ENCODE results near the gene PPFIBP2. TPM values are rescaled to one million over a fixed set of nuclear protein-coding genes. Genes with fewer than 3 reads are reported as not detected.

Gene PPFIBP2
- total and polyA plus RNA-seq, 2 donors (not counting 1 experiment from before 2014, with no cell fraction given), result 22.3 to 175 TPM

DNA sequence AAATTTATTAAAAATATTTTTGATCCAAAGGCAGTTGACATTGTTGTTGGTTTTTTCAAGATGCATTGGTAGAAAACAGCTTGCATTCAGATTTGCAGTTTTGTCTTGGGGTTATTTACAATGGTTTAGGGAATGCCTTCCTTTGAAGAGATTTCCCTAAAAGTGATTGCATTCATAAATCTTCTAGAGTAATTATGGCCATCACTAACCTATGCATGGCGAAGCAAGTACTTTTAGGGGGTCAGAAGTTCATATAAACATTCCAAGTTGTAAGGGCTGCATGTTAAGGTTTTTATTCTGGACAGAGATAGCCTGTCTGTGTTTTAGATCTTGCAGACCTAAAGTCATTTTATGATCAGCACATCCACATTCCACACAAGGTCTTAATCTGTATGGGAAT, 53.5 kb downstream of the PPFIBP2 start:
- peaks cover 0 to 7% (median 0%) of the 10 kb centered on the region in 4 experiments for H3K27me3 ChIP-seq (replicated peaks in 1 of 4; ENCODE audit: control extremely low read depth in 1 of 4, control insufficient read depth in 3 of 4, insufficient read depth in 4 of 4, low read length in 3 of 4)
- H4K20me1 ChIP-seq (ENCODE audit: control insufficient read depth, insufficient read depth, low read length, poor library complexity, severe bottlenecking), result peaks cover 26% of the 10 kb centered on the region
- TF ChIP-seq, protein P1, sequence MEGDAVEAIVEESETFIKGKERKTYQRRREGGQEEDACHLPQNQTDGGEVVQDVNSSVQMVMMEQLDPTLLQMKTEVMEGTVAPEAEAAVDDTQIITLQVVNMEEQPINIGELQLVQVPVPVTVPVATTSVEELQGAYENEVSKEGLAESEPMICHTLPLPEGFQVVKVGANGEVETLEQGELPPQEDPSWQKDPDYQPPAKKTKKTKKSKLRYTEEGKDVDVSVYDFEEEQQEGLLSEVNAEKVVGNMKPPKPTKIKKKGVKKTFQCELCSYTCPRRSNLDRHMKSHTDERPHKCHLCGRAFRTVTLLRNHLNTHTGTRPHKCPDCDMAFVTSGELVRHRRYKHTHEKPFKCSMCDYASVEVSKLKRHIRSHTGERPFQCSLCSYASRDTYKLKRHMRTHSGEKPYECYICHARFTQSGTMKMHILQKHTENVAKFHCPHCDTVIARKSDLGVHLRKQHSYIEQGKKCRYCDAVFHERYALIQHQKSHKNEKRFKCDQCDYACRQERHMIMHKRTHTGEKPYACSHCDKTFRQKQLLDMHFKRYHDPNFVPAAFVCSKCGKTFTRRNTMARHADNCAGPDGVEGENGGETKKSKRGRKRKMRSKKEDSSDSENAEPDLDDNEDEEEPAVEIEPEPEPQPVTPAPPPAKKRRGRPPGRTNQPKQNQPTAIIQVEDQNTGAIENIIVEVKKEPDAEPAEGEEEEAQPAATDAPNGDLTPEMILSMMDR (IDR thresholded peaks at IDR 0.05), result no peak
- no peak for TF ChIP-seq EZH2 (IDR thresholded peaks at IDR 0.05; ENCODE audit: borderline replicate concordance, insufficient read depth, low read depth, low read length, poor library complexity, severe bottlenecking)
- H3K27ac Mint-ChIP-seq, result no peak overlapping the region
- H3K4me1 Mint-ChIP-seq, result peaks cover 18% of the 10 kb centered on the region
- no CpG with 5 or more reads among the region's 1 CpG for WGBS (ENCODE audit: insufficient coverage)
- no peak overlapping the region for H3K4me3 Mint-ChIP-seq
- peaks cover 4% of the 10 kb centered on the region for H3K9me3 Mint-ChIP-seq (ENCODE audit: insufficient read depth)
- H3K4me1 ChIP-seq (ENCODE audit: control insufficient read depth in 2 of 2, insufficient read depth in 2 of 2, low read length in 2 of 2), result no peaks in the 10 kb centered on the region
- no peak overlapping the region for H3K27ac ChIP-seq (ENCODE audit: low read length in 2 of 2)
- ATAC-seq (ENCODE audit: low read depth), result no peak
- no peak for DNase-seq
- no peak overlapping the region for H2AFZ ChIP-seq (ENCODE audit: insufficient read depth, low read depth, low read length, poor library complexity, severe bottlenecking)
- peaks cover 0 to 10% (median 8%) of the 10 kb centered on the region in 3 donors for H3K9me3 ChIP-seq (ENCODE audit: control extremely low read depth in 1 of 3, control insufficient read depth in 2 of 3, insufficient read depth in 1 of 3, low read length in 2 of 3)
- H3K79me2 ChIP-seq (ENCODE audit: control insufficient read depth, insufficient read depth, low read length), result peaks cover under 1% of the 10 kb centered on the region
- H3K36me3 ChIP-seq (replicated peaks in 1 of 2; ENCODE audit: control extremely low read depth in 1 of 2, control insufficient read depth in 1 of 2, extremely low read depth in 1 of 2, insufficient read depth in 2 of 2, low read length in 1 of 2), result peaks cover 0 to 51% of the 10 kb centered on the region in 2 experiments
- intact Hi-C loops (cut with micrococcal nuclease), result no loop called here
- H3K4me2 ChIP-seq (replicated peaks; ENCODE audit: low read depth, low read length, poor library complexity, severe bottlenecking), result no peak overlapping the region
- no peak overlapping the region for H3K4me3 ChIP-seq (ENCODE audit: control extremely low read depth in 1 of 5, extremely low read depth in 1 of 5, insufficient read depth in 1 of 5, low read depth in 2 of 5, low read length in 4 of 5)
- ChIA-PET POLR2A (no interaction called here), CTCF (no interaction called here)
- no peaks in the 10 kb centered on the region for H3K27me3 Mint-ChIP-seq
- no peak overlapping the region for H3K9ac ChIP-seq (ENCODE audit: low read length)

DNA sequence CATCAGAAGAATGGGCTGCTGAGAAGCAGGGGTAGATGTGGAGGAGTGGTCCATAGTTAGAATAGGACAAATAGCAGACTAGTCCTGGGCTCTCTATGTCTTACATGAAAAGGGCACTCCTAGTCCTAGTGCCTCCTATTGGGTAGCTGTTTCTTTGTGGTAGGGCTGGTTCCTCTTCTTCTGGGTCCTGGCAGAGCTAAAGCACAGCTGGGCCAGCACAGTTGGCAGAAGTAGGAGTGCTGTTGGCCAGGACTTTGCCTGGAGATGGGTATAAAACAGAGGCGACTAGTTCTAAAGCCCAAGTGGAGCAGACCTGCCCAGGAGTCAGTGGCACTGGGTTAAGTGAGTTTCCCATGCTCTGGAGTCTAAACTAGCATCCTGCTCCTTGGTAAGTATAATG, 55.2 kb downstream of the PPFIBP2 start:
- peaks cover 4% of the 10 kb centered on the region for H3K9me3 Mint-ChIP-seq (ENCODE audit: insufficient read depth)
- ATAC-seq (ENCODE audit: low read depth), result no peak

More for the DNA sequence above, 55.2 kb downstream of the PPFIBP2 start:
- H3K9me3 ChIP-seq (ENCODE audit: control extremely low read depth in 1 of 3, control insufficient read depth in 2 of 3, insufficient read depth in 1 of 3, low read length in 2 of 3), result peaks cover 0 to 10% (median 8%) of the 10 kb centered on the region in 3 donors
- 100% methylated on average over 1 of the region's 1 CpG for WGBS (ENCODE audit: insufficient coverage)
- no peak overlapping the region for H2AFZ ChIP-seq (ENCODE audit: insufficient read depth, low read depth, low read length, poor library complexity, severe bottlenecking)
- intact Hi-C loops (cut with micrococcal nuclease), result no loop called here
- POLR2A ChIA-PET, result no interaction called here
- peaks cover 0 to 51% of the 10 kb centered on the region in 2 experiments for H3K36me3 ChIP-seq (replicated peaks in 1 of 2; ENCODE audit: control extremely low read depth in 1 of 2, control insufficient read depth in 1 of 2, extremely low read depth in 1 of 2, insufficient read depth in 2 of 2, low read length in 1 of 2)
- no peak for DNase-seq
- H3K4me2 ChIP-seq (replicated peaks; ENCODE audit: low read depth, low read length, poor library complexity, severe bottlenecking), result no peak overlapping the region
- H3K9ac ChIP-seq (ENCODE audit: low read length), result no peak overlapping the region
- H3K4me1 ChIP-seq (ENCODE audit: control insufficient read depth in 2 of 2, insufficient read depth in 2 of 2, low read length in 2 of 2), result no peaks in the 10 kb centered on the region
- Mint-ChIP-seq H3K4me1 (peaks cover 18% of the 10 kb centered on the region), H3K27me3 (no peaks in the 10 kb centered on the region), H3K27ac (no peak overlapping the region), H3K4me3 (no peak overlapping the region)
- peaks cover 0 to 7% (median 0%) of the 10 kb centered on the region in 4 experiments for H3K27me3 ChIP-seq (replicated peaks in 1 of 4; ENCODE audit: control extremely low read depth in 1 of 4, control insufficient read depth in 3 of 4, insufficient read depth in 4 of 4, low read length in 3 of 4)
- CTCF ChIA-PET, result no interaction called here
- no peak for TF ChIP-seq EZH2 (IDR thresholded peaks at IDR 0.05; ENCODE audit: borderline replicate concordance, insufficient read depth, low read depth, low read length, poor library complexity, severe bottlenecking)
- H3K4me3 ChIP-seq (ENCODE audit: control extremely low read depth in 1 of 5, extremely low read depth in 1 of 5, insufficient read depth in 1 of 5, low read depth in 2 of 5, low read length in 4 of 5), result no peak overlapping the region
- no peaks in the 10 kb centered on the region for H3K79me2 ChIP-seq (ENCODE audit: control insufficient read depth, insufficient read depth, low read length)
- peaks cover 26% of the 10 kb centered on the region for H4K20me1 ChIP-seq (ENCODE audit: control insufficient read depth, insufficient read depth, low read length, poor library complexity, severe bottlenecking)
- H3K27ac ChIP-seq (ENCODE audit: low read length in 2 of 2), result no peak overlapping the region

All from B cell (primary cell).